ENCODE data around the gene SON.
"Not testable (repeated sequence)": the region's sequence is repeated elsewhere in the genome, so short reads cannot be mapped to it uniquely, and the experiment has no call there.

Gene SON

DNA sequence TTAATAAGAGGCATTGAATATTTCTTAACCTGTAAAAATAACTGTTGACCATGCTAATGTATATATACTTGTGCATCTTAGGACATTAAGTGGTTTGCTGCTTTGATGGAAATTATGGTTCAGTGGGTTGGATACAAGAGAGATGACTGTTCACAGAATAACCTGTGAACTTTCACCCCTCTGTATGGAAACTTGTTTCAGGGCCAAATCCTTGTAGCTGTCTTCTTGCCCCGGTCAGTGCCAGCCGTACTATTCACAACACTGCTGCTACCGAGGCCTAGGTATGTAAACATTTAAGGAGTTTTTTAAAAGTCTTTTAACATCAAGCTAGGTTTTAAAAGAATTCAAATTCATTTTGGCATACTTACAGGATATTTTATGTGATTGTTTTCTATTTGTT is 29.5 kb downstream of the SON start:
- no peak for DNase-seq

DNA sequence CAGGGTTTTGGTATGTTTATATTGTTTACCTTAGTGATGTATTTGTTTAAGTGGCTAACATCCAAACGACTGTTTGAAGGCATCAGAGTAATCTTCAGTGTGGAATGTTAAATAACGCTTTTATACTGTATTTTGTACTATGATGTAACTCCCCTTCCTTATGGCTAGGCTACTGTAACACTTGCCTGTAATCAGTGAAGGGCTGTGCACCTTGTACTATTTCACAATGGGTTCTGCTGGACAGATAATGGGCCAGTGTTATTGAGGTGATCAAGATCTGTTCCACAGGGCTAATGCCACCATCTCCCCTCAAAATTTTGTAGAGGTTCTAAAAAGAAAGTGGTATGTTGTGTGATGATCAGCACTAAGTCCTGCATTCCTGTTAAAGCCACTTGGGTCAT is 33.9 kb downstream of the SON start:
- not testable (repeated sequence) for DNase-seq

DNA sequence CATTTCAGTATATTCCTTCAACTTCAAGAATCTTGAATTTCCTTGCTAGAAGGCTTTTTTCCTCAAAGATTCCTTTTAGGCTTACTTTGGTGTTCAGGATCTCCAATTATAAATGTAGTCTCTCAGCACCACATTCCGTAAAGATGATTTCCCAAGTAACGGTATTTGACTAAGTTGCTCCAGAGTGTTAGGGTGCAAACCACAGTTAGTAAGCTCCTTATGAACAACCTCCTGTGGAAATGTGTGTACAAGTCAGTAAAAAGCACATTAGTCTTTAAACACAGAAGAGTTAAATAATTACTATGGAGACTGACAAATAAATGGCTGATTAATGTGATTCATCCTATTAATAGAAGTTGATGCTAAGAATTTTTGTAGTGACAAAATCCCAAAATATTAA is 35.4 kb downstream of the SON start:
- DNase-seq: no peak

DNA sequence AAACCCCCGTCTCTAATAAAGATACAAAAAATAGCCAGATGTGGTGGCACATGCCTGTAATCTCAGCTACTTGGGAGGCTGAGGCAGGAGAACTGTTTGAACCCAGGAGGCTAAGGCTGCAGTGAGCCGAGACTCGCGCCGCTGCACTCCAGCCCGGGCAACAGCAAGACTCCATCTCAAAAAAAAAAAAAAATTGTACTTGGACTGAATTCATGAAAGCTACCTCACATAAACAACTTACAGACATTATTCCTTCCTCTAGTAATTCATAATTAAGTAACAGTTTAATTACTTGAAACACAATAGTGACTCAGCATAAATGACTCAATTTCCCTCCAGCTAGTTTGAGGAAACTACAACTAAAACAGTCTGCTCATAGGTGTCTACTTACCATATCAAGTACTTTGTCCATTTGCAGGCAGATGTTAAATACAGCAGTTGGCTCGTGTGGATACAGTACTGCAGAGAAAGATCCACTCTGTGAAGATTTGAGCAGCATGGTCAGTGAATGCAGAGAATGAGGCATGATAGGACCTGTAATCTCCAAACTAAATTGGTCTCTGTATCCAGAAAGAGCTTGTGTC is 36.2 kb downstream of the SON start:
- DNase-seq: peak in 1 of 2 experiments; percentile 13

DNA sequence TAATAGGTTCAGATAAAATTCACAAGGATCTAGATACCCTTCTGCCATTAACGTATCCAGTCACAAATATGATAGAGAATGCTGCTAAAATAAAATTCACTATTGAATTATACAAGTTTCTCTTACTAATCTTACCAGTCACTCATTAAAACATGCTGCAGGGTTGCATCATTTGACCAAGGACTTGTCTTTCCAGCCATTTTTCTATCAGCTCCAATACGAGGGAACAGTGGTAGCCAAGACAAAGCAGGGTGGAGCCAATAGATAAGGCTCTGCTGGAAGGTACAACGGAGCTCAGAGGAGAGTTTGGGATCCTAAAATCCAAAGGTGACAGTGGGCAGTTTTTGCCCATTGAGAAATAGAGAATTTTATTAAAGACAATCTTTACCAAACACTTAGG is 41.6 kb downstream of the SON start:
- DNase-seq: no peak

DNA sequence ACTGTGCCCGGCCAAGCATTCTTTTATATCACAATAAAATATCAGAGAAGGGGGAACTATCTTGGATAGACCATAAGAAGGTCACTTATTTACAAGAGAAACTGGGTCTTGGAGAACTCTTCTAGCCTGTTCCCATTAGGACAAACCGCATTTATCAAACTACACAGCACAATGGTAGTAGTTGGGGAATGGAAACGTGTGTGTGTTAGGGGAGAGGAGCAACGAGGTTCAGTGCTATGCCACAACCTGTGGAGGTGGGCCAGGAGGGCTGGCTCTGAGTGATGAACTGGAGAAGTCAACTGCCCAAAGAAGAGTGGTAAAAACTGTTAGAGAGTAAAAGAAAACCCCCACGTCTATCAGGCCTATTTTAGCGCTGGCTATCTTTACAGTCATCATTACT is 44.1 kb downstream of the SON start:
- no peak for DNase-seq

DNA sequence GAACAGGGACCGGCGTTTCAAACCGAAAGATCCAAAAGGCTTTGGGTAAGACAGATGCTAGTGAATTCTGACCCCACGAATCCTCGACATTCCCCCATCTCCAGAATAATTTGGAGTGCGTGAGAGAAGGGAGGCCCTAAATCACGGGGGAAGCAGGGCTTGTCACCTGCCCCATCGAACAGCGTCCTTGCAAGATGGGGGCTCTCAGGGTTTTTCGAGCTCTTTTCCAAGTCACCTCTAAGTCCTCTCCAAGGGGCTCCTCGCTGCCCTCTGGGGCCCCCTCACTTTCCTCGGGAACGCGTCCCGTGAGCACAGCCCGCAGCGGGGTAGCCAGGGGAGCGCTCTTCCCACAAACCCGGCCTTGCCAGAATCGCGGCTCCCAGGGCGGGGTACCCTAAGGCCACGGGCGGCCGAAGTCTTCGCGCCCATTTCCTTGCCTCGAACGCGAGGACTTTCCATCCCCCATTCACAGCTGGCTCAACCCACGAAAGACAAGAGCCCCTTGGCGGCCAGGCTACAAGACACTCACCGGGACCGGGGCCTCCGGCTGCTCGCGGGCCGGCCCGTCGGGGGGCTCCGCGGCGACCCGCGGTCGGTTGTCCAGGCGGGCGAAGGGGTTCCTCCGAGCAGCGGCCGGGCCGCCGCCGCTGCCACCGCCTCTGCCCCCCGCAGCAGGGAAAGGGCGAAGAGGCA is 45.1 kb downstream of the SON start:
- peak in 1 of 2 experiments; percentile 28 for DNase-seq

DNA sequence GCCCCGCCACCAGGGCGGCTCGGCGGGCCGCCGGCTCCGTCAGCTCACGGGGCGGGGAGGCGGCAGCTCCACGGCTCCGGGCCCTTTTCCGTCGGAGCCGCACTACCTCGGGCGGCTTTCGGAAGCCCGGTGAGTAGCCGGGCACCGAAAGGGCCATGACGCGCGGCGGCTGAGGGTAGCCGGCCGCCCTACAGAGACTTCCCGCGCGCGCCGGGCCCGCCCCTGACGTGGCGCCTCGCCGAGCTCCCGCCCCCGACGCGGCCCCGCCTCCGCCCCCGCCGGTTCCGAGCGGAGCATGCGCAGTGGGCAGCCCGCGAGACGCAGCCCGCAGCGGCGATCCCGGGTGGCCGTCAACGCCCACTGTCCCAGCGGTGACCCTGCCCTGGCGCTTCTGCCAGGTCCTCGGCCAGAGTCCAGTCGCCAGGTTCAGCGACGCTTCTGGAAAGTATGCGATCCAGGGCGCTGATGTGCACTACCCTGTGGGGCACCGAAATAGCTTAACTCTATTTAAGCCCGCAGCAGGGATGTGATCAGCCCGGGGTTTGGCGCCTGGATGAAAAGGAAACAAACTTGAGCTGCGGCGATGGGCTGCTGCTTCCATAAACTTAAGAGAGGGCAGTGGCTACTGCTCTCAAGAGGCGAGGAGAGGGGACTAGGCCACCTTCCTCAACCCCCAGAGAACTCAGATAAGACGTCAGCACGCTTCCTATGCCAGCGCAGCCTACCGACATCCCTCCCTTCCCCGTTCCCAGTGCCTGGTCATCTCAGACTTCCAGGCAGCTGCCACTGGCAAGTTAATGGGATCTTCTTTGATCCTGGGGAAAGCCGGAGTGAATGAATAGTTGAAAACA is 45.9 kb downstream of the SON start, which contains the start of gene DONSON:
Gene DONSON (minus strand): TSS at position 200 of the 851 bp plus-strand sequence. CDS start 43 bp downstream, at position 157.
- peak; percentile 61 to 65 for DNase-seq

DNA sequence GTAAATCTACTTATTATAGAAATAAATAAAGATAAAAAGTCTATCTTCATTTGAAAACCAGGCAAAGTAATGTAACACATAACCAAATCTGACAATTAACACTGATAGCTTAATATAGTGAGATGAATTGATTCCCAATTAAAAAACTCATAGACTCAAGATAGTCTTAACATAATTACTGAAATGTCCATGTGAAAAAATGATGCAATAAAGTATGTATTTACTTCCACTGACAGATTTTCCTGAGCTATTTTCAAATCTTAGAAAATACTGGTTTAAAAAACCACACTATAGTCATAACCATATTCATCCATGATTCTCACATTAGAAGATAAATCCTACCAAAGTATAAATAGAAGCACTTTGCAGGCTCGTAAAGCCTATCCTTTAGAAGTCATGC is 55.2 kb downstream of the SON start:
- DNase-seq: no peak

DNA sequence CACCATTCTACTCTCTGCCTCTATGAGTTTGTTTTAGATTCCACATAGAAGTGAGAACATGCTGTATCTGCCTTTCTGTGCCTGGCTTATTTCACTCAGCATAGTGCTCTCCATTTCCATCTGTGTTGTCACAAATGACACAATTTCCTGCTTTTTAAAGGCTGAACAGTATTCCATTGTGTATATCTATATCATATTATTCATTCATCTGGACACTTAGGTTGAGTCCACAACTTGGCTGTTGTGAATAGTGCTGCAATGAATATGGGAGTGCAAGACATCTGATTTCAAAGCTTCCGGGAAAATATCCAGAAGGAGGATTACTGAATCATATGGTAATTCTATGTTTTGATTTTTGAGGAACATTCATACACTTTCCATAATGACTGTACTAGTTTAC is 65.7 kb downstream of the SON start:
- DNase-seq: no peak

DNA sequence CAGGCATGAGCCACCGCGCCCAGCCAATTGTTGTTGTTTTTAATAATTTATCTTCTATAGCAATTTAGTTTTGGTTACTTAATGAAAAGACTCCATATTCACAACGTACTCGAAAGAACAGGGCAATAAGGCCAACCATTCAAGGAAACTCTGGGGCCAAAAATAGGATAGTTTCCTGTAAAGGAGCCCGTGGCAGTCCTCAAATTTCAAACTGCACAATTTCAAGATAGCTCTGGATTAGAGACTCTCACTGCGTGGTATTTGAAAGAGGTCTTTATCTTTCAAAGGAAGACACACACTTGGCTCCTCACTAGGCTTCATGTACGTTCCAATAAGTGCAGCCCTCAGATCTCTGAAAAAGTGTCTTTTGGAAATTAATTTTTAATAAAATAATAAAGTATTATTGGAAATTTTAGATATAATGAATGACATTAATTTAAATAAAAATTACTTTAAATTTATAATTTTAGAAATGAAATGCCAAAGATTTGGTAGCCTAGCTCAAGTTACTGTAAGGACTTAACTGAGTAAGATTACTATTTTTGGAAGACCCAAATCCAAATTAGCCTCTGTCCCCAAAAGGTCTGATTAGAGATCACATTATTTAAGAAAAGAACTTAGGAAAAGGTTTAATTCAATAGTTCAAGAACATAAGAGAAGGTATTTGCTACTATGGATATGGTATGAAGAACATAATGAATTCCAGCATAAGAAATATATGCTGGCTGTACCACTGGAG is 68.3 kb downstream of the SON start:
- DNase-seq: no peak

DNA sequence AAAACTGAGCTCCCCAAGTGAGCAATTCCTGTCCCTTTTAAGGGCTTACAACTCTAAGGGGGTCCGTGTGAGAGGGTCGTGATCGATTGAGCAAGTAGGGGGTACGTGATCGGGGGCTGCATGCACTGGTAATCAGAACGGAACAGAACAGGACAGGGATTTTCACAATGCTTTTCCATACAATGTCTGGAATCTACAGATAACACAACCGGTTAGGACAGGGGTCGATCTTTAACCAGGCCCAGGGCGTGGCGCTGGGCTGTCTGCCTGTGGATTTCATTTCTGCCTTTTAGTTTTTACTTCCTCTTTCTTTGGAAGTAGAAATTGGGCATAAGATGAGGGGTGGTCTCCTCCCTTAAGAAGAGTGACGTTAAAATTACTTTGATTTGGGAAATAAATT is 74.7 kb downstream of the SON start:
- not testable (repeated sequence) for DNase-seq

DNA sequence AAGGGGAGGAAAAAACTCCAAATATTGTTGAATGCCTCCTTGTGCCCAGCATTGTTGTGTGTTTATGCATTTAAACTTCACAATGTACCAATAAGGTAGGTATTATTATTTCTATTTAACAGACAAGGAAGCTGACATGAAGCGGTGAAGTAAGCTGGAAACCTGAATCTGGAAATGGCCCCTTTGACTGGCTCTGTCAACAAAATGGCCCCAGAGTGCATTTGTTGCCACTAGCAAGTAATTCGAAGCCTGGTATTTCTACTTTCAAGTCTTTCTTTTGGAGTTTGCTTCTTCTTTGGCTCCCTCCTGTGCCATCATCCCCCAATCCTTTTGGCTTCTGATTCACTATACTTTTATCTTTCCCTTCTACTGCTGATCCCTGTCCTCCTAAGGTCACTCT is 75.6 kb downstream of the SON start:
- DNase-seq: no peak

DNA sequence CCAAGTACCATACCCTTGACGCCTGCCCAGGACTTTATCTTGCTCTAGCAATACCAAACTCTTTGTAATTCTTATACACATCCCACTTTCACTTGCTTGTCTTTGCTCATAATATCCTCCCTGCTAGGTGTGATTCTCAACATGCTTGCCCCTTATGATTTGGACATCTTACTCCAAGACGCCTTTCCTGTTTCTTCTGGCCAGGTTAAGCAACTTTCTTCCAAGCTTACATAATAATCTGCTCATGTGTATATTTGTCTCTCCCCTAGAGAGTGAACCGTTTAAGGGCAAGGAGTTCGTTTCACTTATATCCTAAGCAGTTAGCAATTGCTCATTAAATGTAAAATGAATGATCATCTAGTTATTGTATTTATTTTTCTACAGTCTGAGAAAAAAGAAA is 76.9 kb downstream of the SON start:
- DNase-seq: no peak

DNA sequence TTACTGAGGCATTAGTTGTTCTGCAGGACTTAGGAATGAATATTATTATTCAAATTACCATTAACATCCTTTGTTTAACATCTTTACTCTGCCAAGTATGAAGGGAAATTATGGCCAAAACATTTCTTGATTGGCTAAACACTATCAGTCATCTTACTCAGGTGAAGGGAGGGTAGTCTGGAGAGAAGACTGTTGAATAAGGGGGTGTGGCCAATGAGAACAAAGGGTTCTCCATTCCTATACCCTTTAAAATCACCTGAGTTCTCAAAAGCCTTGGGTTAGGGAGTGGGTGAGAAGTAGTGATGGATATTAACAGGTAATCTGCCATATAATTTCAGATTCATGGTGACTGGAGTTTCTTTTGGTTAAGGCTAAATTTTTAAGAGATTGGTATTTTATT is 79.4 kb downstream of the SON start:
- no peak for DNase-seq

DNA sequence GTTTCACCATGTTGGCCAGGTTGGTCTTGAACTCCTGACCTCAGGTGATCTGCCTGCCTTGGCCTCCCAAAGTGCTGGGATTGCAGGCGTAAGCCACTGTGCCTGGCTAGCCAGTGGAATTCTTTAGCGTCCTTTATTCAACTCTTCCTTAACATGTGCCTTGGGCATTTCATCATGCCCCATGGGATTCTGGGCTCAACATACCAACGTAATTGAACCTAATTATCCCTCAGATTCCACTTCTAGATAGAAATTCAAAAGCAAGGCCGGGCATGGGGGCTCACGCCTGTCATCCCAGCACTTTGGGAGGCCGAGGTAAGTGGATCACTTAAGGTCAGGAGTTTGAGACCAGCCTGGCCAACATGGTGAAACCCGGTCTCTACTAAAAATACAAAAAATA is 83.3 kb downstream of the SON start:
- DNase-seq: not testable (repeated sequence)

Data from Kasumi-1 (cell line).